GM21526 (cell line): ENCODE results near the gene INTS3.
A peak's percentile ranks its signal among the peaks of the same experiment; 100 is the strongest.
"Not testable (repeated sequence)": the region's sequence is repeated elsewhere in the genome, so short reads cannot be mapped to it uniquely, and the experiment has no call there.

Experiments used
- ATAC-seq: cut with Tn5 transposase; IDR thresholded peaks from one replicate; pipeline ENCODE4 v1.9.1; 2021; ENCODE audit warnings: moderate library complexity; ENCODE audit not compliant: unreplicated experiment, low FRiP score

INTS3 gene

DNA sequence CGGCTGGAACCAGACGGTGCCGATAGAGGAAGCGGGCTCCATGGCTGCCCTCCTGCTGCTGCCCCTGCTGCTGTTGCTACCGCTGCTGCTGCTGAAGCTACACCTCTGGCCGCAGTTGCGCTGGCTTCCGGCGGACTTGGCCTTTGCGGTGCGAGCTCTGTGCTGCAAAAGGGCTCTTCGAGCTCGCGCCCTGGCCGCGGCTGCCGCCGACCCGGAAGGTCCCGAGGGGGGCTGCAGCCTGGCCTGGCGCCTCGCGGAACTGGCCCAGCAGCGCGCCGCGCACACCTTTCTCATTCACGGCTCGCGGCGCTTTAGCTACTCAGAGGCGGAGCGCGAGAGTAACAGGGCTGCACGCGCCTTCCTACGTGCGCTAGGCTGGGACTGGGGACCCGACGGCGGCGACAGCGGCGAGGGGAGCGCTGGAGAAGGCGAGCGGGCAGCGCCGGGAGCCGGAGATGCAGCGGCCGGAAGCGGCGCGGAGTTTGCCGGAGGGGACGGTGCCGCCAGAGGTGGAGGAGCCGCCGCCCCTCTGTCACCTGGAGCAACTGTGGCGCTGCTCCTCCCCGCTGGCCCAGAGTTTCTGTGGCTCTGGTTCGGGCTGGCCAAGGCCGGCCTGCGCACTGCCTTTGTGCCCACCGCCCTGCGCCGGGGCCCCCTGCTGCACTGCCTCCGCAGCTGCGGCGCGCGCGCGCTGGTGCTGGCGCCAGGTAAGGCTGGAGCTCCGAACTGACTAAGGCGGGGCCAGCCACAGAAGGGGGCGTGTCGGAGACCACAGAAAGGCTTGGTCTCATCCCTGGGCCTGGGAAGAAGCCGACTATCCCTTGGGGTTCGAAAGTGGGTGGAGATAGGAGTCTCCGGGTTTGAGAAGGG, 47.8 kb downstream of the INTS3 start:
- no peak for ATAC-seq

DNA sequence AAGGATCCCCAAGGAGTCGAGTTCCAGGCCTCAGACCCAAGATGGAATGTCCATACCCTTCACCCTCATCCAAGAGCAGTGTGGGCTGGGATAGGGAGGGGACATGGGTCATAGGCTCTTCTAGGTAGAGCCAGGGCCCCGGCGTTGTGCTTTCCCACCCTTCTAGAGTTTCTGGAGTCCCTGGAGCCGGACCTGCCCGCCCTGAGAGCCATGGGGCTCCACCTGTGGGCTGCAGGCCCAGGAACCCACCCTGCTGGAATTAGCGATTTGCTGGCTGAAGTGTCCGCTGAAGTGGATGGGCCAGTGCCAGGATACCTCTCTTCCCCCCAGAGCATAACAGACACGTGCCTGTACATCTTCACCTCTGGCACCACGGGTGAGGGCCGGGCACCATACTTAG, 48.5 kb downstream of the INTS3 start:
- no peak for ATAC-seq

DNA sequence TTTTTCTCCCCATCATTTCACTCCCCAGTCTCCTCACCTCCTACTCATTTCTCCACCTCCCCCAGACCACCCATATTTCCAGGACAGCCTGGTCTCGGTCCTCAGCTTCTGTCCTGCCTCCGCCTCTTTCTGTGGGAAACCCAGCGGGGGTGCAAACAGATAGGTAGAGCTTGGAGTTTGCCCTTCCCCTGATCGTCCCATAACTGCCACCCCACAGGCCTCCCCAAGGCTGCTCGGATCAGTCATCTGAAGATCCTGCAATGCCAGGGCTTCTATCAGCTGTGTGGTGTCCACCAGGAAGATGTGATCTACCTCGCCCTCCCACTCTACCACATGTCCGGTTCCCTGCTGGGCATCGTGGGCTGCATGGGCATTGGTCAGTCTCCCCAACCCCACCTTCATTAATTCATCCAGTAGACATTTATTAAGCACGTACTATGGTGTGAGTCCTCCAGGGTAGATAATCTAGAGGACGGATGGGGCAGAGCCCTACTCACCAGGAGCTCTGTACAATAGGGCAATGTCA, 49.1 kb downstream of the INTS3 start:
- ATAC-seq, result no peak

DNA sequence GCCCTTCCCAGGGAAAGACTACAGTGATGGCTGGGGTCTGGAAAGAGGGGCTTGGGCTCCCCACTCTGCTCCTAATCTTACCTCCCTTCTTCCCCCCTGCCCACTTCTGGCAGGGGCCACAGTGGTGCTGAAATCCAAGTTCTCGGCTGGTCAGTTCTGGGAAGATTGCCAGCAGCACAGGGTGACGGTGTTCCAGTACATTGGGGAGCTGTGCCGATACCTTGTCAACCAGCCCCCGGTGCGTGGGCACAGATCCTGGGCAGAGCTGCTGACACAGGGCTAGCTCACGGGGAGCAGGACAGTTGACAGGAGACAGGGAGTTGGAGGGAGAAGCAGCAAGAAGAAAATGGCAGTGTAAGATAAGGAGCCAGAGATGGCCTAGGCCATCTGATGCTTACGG, 49.8 kb downstream of the INTS3 start:
- no peak for ATAC-seq

DNA sequence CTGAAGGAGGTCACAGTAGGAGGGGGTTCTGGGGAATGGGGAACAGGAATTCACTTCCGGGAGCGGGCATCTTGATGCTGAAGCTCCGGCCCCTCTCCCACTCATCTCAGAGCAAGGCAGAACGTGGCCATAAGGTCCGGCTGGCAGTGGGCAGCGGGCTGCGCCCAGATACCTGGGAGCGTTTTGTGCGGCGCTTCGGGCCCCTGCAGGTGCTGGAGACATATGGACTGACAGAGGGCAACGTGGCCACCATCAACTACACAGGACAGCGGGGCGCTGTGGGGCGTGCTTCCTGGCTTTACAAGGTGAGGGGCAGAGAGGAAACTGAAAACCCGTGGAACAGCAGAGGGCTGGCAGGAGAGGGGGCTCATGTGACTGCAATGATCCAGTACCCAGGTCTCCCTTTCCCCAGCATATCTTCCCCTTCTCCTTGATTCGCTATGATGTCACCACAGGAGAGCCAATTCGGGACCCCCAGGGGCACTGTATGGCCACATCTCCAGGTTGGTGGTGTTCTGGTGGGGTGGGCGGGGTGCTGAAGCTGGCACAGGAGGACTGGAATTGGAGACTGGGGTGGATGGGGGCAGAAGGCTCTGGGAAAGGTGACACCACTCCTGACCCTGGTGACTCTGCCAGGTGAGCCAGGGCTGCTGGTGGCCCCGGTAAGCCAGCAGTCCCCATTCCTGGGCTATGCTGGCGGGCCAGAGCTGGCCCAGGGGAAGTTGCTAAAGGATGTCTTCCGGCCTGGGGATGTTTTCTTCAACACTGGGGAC, 50.4 kb downstream of the INTS3 start:
- ATAC-seq, result no peak

DNA sequence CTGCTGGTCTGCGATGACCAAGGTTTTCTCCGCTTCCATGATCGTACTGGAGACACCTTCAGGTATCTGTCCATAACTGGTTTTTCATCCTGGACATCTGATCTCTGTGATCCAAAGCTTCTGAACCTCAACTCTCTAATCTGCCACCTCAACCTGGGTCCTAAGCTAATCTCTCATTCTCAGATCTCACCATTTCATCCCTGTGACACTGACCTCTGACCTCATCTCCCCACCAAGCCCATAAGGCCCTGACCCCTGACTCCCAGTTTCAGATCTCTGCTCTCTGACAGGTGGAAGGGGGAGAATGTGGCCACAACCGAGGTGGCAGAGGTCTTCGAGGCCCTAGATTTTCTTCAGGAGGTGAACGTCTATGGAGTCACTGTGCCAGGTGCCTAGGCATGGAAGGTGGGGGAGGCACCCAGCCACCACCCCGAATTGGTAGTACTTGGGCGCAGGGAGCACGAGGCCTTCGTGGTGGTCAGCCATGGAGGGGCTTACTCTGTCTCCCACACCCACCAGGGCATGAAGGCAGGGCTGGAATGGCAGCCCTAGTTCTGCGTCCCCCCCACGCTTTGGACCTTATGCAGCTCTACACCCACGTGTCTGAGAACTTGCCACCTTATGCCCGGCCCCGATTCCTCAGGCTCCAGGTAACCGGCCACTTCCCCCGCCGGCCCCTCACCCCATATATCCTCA, 51.1 kb downstream of the INTS3 start:
- no peak for ATAC-seq

DNA sequence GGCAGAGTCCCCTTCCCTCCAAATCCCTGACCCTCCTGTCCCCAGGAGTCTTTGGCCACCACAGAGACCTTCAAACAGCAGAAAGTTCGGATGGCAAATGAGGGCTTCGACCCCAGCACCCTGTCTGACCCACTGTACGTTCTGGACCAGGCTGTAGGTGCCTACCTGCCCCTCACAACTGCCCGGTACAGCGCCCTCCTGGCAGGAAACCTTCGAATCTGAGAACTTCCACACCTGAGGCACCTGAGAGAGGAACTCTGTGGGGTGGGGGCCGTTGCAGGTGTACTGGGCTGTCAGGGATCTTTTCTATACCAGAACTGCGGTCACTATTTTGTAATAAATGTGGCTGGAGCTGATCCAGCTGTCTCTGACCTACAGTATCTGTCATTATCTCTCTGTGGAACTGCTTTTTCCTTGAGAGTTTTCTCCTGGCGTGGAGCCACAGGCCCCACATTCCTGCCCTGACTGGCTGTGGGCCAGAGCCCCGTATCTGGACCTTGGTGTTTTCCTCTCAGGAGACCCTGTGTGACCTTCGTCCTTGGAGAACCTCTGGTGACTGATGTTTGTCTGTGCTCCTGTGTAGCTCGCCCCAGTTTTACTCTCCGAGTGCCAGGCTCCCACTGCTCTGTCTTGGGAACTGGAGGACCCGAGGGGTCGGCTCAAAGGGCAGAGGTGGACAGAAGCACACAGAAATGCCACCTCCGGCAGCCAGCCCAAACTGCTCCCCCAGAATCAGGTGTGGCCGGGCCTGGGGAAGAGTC, 52.1 kb downstream of the INTS3 start:
- no peak for ATAC-seq

DNA sequence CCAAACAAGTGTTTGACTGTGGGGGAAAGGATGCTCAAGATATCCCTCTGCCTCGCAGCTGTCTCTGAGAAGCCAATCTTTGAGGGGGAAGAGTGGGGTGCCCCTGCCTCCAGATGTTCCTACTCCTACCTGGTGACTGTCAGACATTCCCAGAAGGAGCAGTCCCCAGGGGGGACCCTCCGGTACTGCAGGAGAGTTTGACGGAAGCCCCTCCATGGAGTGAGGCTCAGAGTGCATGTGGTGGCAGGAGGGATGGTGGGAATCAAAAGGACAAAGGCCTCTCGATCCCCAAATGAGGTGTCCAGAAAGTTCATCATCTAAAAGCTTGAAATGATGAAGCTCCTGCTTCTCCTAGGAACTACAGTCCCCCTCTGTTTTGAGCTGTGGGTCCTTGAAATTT, 52.7 kb downstream of the INTS3 start:
- ATAC-seq, result no peak

DNA sequence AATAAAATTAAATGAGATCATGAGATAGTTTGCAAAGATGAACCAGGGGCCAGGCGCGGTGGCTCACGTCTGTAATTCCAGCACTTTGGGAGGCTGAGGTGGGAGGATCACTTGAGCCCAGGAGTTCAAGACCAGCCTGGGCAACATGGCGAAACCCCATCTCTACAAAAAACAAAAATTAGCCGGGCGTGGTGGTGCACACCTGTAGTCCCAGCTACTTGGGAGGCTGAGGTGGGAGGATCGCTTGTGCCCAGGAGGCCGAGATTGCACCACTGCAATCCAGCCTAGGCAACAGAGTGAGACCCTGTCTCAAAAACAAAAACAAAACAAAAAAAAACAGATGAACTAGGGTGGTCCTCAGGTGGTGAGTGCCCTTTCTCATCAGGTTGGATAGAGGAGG, 54.8 kb downstream of the INTS3 start:
- not testable (repeated sequence) for ATAC-seq

DNA sequence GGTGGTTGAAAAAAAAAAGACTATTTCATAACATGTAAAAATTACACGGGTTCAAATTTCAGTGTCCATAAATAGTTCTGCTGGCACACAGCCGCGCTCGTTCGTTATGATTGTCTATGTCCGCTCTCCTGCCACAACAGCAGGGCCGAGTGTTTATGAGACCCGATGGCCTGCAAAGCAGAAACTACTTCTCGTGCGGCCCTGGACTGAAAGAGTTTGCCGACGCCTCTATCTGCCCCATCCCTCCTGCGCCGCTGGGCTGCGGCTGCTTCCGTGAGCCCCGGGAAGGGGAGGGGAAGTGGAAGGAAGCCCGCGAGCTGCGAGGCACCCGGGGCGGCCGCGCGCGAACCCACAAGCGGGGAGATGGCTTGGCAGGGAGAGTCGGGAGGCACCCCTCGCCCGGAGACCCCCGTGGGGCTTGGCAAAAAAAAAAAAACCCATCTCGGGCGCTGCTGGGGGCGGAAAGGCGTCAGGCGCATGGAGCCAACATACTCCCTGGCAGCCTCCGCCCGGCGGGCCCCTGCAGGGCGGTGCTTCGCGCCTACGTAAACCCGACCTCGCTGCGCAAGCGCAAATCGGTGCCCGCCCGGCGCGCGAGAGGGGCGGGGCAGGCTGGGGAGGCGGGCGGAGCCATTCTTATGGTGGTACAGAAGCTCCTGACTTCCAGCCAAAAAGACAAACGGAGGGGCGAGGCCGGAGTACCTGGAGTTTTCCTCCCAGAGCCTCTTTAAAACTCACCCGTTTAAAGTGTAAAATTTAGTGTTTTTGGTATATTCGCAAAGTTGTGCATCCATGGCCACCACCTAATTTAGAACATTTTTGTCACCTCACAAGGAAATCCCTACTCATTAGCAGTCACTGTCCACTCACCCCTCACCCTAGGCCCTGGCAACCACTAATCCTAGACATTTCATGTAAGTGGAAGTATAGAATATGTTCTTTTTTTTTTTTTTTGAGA, 55.7 kb downstream of the INTS3 start:
- ATAC-seq, result peak; percentile 80

DNA sequence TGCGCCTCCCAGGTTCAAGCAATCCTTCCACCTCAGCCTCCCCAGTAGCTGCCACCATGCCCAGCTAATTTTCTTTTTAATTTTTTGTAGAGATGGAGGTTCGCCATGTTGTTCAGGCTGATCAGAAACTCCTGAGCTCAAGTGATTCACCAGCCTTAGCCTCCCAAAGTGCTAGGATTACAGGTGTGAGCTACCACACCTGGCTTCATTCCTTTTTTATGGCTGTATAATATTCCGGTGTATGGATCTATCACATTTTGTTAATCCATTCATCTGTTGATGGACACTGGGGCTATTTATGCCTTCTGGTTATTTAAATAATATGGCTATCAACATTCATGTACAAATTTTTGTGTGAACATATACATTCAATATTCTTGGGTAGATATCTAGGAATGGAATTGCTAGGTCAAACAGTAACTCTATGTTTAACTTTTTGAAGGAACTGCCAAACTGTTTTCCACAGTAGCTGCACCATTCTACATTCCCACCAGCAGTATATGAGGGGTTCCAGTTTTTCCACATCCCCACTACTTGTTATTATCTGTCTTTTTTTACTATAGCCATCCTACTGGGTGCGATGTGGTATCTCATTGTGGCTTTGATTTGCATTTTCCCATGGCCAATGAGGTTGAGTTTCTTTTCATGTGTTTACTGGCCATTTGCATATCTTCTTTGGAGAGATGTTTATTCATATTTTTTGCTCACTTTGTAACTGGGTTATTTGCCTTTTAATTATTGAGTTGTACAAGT, 58.4 kb downstream of the INTS3 start:
- ATAC-seq, result no peak

DNA sequence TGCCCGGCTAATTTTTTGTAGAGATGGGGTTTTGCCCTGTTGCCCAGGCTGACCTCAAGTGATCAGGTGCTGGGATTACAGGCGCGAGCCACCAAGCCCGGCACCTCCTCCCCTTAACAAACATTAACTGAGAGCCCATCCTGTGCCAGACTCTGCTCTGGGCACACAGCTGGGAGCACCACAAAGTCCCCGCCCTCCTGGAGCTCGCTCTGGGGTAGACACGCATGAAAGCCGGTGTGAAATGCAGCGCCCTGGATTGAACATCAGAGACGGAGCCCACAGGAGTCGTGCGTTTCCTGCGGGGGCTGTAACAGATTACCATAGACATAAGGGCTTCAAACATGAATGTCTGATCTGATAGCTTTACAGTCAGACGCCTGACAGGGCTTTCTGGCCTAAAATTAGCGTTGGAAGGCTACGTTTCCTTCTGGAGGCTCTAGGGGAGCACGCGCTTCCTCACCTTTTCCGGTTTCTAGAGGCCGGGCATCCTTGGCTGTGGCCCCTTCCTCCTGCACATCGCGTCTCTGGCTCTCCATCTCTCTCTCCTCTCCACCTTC, 61.7 kb downstream of the INTS3 start:
- no peak for ATAC-seq

DNA sequence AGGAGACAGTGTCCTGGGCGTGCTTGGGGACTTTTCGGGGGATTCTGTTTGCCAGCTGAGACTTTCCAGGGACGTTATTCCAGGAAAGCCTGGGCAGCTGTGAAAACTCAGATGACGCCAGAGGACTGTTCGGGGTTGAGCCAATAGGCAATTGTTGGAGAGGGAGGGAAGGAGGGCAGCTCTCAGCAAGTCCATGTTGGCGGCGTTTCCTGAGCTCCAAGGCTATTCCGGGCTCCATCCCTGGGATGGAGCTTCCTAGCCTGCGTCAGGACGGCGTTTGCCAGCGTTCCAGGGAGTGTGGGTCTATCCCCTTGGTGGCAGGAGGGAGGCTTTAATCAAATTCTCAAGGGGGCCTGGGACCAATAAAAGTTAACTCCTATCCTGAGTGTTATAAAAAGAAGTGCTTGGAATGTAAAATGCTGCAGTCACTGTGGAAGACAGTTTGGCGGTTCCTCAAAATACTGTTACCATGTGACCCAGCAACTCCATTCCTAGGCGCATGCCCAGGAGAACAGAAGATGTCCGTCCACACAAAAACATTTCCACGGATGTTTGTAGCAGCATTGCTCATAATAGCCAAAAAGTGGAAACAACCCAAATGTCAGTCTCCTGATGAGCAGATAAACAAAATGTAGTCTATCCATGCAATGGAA, 62.6 kb downstream of the INTS3 start:
- no peak for ATAC-seq

DNA sequence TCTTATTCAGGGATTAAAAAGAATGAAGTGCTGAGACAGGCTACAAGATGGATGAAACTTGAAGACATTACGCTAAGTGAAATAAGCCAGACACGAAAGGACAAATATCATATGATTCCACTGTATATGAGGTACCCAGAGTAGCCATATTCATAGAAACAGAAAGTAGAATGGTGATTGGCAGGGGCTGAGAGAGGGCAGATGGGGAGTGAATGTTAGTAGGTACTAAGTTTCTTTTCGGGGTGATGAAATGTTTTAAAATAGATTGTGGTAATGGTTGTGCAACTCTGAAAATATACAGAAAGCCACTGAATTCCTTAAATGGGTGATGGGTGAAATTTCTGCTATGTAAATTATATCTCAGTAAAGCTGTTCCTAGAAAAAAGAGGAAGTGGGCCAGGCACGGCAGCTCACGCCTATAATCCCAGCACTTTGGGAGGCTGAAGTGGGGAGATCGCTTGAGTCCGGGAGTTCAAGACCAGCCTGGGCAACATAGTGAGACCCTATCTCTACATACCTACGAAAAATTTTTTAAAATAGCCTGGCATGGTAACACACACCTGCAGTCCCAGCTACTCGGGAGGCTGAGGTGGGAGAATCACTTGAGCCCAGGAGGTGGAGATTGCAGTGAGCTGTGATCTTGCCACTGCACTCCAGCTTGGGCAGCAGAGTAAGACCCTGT, 63.3 kb downstream of the INTS3 start:
- peak; percentile 57 for ATAC-seq

DNA sequence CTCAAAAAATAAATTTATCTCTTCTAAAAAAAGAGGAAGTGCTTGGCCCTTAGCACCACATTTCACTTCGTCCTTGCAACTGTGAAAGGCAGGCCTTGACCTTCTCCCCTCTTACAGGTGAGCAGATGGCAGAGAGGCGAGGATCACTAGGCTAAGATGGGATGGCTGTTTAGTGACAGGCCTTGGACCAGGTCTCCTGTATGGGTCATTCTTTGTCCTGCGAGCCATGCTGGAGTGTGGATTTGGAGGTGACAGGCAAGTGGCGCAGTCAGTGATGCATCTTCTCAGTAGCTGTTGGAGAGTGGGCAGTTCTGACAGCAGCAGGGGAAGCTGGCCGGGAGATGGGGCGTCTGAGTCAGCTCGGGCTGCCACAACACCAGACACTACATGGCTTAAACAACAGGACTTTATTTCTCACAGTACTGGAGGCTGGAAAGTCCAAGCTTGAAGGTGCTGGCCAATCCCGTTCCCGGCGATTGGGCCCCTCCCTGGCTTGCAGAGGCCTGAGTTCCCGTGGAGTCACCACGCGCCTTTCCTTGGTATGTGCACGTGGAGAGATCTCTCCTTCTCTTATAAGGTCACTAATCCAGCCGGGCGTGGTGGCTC, 63.9 kb downstream of the INTS3 start:
- peak; percentile 13 for ATAC-seq

DNA sequence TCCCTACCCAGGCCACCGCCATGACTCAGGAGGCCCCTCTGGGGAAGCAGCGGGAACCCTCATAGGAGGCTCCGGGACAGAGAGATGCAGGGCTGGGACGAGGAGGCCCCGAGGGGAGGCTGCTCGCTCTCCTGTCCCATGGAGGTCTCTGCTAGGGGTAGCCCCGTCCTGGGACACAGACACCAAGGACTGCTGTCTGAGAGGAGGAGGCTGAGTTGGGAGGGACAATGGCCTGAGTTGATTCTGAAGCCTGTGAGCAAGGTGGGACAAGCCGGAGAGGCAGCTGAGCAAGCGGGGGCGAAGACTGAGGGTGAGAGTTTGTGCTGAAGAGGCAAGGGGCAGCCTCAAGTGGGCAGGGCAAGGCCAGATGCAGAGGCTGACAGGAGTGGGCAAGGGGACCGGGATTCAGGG, 64.8 kb downstream of the INTS3 start:
- ATAC-seq, result no peak
